BE2C (cell line): Measurements from ENCODE around the gene GAREM1. TPM values are rescaled to one million over a fixed set of nuclear protein-coding genes. Genes with fewer than 3 reads are reported as not detected.
"Not testable (repeated sequence)": the region's sequence is repeated elsewhere in the genome, so short reads cannot be mapped to it uniquely, and the experiment has no call there.

Source experiments
- DNase-seq: peaks from one replicate; pipeline ENCODE4 v3.0.0-alpha.2; 2020
- H3K27me3 ChIP-seq: fragments of 250-450 bp; sonication (Bioruptor Pico); 2 replicates; pipeline ENCODE4 v1.5.1; 2020; ENCODE audit warnings: mild to moderate bottlenecking
- H3K36me3 ChIP-seq: fragments of 250-450 bp; sonication (Bioruptor Pico); 2 replicates; pipeline ENCODE4 v1.5.1; 2020; ENCODE audit warnings: mild to moderate bottlenecking
- H3K4me1 ChIP-seq: fragments of 250-450 bp; sonication (Bioruptor Pico); 2 replicates; pipeline ENCODE4 v1.5.1; 2020
- H3K4me3 ChIP-seq: 2 replicates; pipeline ENCODE4 v1.5.1; 2011; ENCODE audit warnings: low read depth, low read length
- H3K9me3 ChIP-seq: fragments of 250-450 bp; sonication (Bioruptor Pico); 2 replicates; pipeline ENCODE4 v1.5.1; 2020
- CTCF ChIP-seq: IDR thresholded peaks from 2 replicates; pipeline ENCODE4 v1.5.1; 2012; ENCODE audit warnings: mild to moderate bottlenecking, low read depth, low read length
- polyA plus RNA-seq: library from polyadenylated mRNA; unstranded; fragments of >200 nt; gene quantifications from one replicate; pipeline ENCODE4 v1.2.1, GENCODE V29; 2012; ENCODE audit warnings: low read depth, missing spikeins; ENCODE audit not compliant: insufficient read length, insufficient read depth

GAREM1 gene
- polyA plus RNA-seq, result 0.40 TPM

- peaks cover 17% of the 10 kb centered on the region for H3K27me3 ChIP-seq
- peak within 1 kb of the TSS; percentile 35 for H3K4me3 ChIP-seq
- H3K9me3 ChIP-seq, result no peaks in the 10 kb centered on the region
- no peak for TF ChIP-seq CTCF
- H3K4me1 ChIP-seq, result no peaks in the 10 kb centered on the region
- H3K36me3 ChIP-seq, result no peaks in the 10 kb centered on the region
- DNase-seq, result peak; percentile 78
These were observed at the start of gene GAREM1 for GRCh38 chr18:32470714-32471633. Gene GAREM1 (minus strand): TSS chr18:32470882. CDS start chr18:32470428, 454 bp downstream.

- no peaks in the 10 kb centered on the region for H3K36me3 ChIP-seq
- no peak overlapping the region for H3K4me3 ChIP-seq
- no peak for DNase-seq
- H3K9me3 ChIP-seq, result no peaks in the 10 kb centered on the region
- TF ChIP-seq CTCF, result no peak
- no peaks in the 10 kb centered on the region for H3K4me1 ChIP-seq
- no peaks in the 10 kb centered on the region for H3K27me3 ChIP-seq
These were observed 40.5 kb upstream of the GAREM1 start for GRCh38 chr18:32511147-32511546.

GRCh38 chr18:32509111-32509510, 38.4 kb upstream of the GAREM1 start:
- H3K4me1 ChIP-seq, result no peaks in the 10 kb centered on the region
- no peak overlapping the region for H3K4me3 ChIP-seq
- H3K9me3 ChIP-seq, result no peaks in the 10 kb centered on the region
- no peak for TF ChIP-seq CTCF
- H3K27me3 ChIP-seq, result no peaks in the 10 kb centered on the region
- no peak for DNase-seq
- H3K36me3 ChIP-seq, result no peaks in the 10 kb centered on the region

- TF ChIP-seq CTCF, result no peak
- no peak for DNase-seq
- H3K4me1 ChIP-seq, result no peaks in the 10 kb centered on the region
- H3K4me3 ChIP-seq, result no peak overlapping the region
- H3K36me3 ChIP-seq, result no peaks in the 10 kb centered on the region
- no peaks in the 10 kb centered on the region for H3K27me3 ChIP-seq
- no peaks in the 10 kb centered on the region for H3K9me3 ChIP-seq
These were observed 36.4 kb upstream of the GAREM1 start for GRCh38 chr18:32507093-32507492.

- Histone ChIP-seq H3K4me3 (no peak overlapping the region), H3K4me1 (no peaks in the 10 kb centered on the region), H3K36me3 (no peaks in the 10 kb centered on the region), H3K9me3 (no peaks in the 10 kb centered on the region), H3K27me3 (no peaks in the 10 kb centered on the region)
- TF ChIP-seq CTCF, result no peak
- DNase-seq, result no peak
These were observed 31.3 kb upstream of the GAREM1 start for GRCh38 chr18:32502014-32502413.

- H3K9me3 ChIP-seq, DNase-seq: not testable (repeated sequence)
These were observed 30.6 kb upstream of the GAREM1 start for GRCh38 chr18:32501242-32501641.

More at GRCh38 chr18:32501242-32501641, 30.6 kb upstream of the GAREM1 start:
- not testable (repeated sequence) for H3K4me1 ChIP-seq, H3K27me3 ChIP-seq, H3K4me3 ChIP-seq, H3K36me3 ChIP-seq
